ENCODE results near the gene SLC9A9.
A peak's percentile ranks its signal among the peaks of the same experiment; 100 is the strongest.

Gene SLC9A9

DNA sequence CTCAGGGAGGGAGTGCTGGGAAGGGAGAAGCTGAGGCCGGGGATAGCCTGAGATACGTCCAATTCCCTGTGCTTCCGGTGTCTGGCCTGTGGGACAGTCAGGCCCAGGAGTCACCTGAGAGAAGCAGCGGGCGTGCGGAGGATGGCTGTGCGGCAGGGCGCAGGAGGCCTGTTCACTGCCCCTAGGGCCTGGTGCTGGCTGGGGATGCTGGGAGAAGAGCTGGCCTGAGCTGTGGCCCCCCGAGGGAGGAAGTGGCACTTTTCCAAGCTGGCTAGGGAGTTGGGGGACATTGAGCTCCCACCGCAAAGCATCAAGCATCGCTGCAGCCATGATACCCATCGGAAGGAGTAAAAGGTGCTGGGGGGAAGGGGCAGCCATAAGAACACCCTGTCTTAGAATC is 619.9 kb downstream of the SLC9A9 start:
- DNase-seq = no peak

DNA sequence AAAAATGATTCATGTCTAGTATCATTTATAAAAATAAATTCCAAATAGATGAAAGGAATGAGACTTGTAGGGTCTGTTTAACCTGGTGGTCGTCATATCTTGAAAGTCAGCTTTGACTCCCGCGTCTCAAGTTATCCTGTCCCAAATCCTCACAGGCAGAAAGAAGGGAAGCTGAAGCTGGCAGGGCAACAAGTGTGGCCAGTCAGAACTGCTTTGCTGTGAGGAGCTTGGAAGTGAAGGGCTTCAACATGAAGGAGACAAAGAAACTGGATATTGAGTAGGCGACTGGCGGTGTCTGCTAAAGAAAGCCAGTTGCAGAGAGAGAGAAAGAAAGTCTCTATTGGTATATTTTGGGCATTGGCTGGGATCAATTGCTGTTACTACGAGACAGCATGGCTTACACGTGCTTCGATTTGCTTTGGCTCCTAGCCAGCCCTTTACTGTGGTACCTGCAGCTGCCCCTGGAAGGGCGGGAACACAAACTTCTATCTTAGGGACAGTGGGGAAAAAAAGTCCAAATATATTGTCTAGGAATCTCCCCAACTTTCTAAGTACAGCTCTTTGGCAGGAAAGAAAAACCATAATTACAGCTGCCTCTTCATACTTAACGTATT is 621.5 kb downstream of the SLC9A9 start:
- no peak for DNase-seq

DNA sequence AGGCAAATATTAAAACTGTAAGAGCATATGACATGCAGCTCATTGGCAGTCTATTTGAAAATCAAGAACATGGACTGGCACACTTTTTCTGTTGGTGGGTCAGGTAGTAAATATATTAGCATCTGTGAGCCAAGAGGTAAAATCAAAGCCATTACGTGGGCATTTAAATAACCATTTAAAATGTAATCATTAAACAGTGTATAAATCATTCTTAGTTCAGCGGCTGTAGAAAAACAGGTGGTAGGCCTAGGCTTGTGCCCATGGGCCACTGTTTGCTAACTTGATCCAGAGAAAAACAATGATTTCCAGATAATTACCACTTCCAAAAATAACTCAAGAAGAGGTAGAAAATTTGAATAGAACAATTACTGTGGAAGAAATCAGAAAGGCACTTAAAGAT is 623.6 kb downstream of the SLC9A9 start:
- DNase-seq = no peak

DNA sequence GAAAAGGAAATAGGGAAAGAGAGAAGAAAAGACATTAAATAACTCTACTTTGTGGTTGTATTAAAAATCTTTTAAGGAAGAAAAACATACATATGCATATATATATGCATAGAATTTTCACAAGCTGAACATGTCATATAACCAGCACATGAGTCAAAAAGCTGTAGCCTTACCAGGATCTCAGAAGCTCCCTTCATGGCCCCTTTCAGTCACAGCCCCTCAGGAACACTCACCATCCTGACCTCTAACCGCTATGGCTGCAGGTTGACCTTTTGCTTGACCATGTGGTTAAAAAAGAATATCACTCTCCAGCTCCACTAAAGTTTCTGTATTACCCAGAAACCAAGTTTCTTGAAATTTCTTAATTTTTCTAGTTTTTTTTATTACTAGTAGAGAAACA is 625.3 kb downstream of the SLC9A9 start:
- DNase-seq = no peak

DNA sequence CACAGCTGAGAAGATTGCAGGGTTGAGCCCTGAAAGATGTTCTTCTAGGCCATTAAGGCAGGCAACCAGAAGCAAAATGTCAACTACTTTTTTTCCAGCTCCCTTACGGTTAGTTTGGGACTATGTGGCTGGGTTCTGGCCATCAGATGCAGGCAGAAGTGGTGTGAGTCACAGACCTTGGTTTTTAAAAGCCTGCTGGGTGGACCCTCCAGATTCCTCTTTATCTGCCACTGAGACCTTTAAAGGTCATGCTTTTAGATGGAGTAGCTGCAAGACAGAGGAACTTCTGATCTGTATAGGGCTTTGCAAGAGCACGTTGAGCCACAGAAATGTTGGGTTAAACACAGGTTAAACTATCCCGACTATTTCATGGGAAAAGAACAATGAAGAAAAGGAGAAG is 625.8 kb downstream of the SLC9A9 start:
- DNase-seq = peak; percentile 29

DNA sequence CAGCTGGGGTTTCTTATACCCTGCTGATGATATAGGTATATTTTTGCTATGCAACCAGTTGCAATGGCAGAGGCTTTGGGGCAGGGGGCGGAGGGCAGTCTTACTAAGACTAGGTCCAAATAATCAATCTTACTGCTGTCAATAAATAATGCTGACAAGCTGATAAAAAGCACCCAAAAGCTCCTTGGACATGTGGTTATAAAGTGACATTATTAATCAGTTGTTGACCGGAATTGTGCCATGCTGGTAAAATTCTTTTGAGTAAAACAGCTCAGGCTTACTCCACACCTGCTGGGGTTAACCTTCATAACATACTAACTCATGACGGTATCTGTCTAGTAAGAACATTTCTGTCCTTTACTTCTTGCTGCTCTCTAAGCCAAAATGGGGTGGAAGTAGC is 626.8 kb downstream of the SLC9A9 start:
- no peak for DNase-seq

DNA sequence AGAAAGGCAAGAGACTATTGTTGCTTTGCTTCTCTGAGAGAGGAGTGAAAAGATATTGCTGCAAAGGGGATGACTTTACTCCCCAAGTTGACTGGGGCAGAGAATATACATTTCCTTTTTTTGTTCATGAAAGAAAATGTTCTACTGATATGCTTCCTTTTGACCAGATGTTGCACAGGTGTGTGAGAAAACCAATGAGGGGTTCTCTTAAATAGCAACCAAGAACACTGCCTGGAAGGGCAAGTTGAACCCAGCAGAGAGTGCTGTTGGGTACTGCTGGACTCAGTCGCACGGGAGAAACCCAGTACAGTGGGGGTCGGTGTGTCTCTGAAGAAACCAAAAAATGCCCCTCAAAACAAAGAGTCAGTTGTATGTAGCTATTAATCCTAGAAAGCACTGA is 627.5 kb downstream of the SLC9A9 start:
- no peak for DNase-seq

DNA sequence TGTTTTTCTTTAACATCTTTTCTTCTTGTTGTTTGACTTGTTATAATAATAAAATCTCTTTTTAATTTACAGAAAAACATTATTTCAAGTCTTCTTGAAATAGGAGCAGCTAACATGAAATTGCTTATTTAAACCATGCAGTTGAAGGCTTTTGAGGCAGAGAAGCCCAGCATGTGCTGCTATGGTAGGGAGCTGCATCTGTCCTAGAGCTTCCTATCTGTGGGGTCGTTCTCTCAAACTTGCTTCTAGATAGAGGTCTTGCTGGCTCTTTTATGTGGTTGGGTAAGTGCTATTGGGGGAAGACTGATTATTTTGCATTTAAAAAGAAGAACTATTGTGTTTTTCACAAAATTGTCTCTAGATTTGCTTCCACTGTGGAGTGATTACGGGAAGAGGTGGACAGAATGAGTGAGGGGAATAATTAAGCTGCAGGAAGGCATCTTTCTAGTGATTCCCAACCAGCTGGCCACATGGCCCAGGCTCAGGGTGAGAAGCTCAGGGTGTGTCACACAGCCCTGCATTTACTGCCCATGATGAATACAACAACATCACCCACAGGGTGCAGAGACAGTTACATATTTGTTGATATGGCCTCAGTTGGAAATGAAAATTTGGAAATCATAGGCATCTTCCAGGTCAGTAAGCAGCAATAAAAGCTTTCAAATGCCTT is 630.0 kb downstream of the SLC9A9 start:
- DNase-seq = no peak

DNA sequence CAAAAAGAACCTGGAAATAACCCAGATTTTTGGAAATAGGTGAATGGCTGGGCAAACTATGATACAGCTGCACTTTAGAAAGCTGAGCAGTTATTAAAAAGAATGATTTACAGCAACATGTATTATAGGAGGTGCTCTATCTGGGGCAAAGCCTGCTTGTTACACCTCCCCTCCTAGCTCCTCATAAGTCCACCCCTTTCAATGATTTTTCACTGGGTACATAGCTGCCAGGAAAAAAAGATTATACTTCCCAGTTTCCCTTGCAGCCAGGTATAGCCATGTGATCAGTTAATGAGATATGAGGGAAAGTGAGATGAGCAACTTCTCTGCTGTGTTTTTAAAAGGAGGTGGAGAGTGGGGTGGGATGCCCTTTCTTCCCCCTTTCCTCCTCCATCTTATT is 631.0 kb downstream of the SLC9A9 start:
- no peak for DNase-seq

DNA sequence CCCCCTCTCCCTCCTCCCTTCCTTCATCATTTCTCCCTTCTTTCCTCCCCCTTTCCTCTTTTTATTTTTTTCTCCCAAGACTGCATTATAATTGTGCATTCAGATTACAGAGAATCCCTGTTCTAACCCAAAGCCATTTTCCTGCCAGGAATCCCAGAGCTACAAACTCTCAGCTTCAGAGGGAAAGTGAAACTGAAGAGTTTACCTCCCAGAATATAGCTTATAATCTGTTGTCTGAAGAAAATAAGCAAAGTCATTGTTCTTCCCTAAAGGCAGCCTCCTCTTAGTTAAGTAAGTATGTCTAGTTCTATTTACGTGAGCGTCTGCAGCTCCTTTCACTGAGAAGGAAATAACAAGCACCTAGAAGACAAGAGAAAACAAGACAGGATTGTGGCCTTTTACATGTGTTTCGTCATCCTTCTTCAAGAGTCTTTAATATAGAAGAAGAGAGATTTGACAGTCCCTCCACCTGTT is 631.5 kb downstream of the SLC9A9 start:
- peak; percentile 21 for DNase-seq

Data from hematopoietic multipotent progenitor cell treated with erythropoietin and hydrocortisone succinate and interleukin-3 and kit ligand, for 8 days (in vitro differentiated cells).